AG04450 (cell line): ENCODE measurements around the gene FNBP1L. TPM values are rescaled to one million over a fixed set of nuclear protein-coding genes. Genes with fewer than 3 reads are reported as not detected.

Experiments
- CTCF ChIA-PET: fragments of 300-600, 350-600 bp; formaldehyde crosslinking; extraction: SDS; loops from one replicate; lab custom pipeline; 2022; ENCODE audit warnings: antibody characterized with exemption, inconsistent platforms; lab: Charles Lee
- POLR2A ChIA-PET: fragments of 350-600 bp; formaldehyde crosslinking; extraction: SDS; loops from one replicate; lab custom pipeline; 2021; ENCODE audit warnings: antibody characterized with exemption, inconsistent platforms; lab: Yijun Ruan, JAX
- DNase-seq: peaks from one replicate; pipeline ENCODE4 v3.0.0-alpha.2; 2011; ENCODE audit warnings: low read depth, low spot score
- H3K27ac ChIP-seq: one replicate; pipeline ENCODE4 v1.5.1; 2012; ENCODE audit warnings: low read depth, low read length, control low read depth
- H3K27me3 ChIP-seq: one replicate; pipeline ENCODE4 v1.6.0; 2012; ENCODE audit warnings: low read length; ENCODE audit not compliant: control insufficient read depth, insufficient read depth
- H3K4me3 ChIP-seq: 2 replicates; pipeline ENCODE4 v1.5.1; 2011; ENCODE audit warnings: mild to moderate bottlenecking, low read depth, low read length, control low read depth
- H3K9me3 ChIP-seq: 2 replicates; pipeline ENCODE4 v1.5.1; 2012; ENCODE audit warnings: low read length; ENCODE audit not compliant: control insufficient read depth, insufficient read depth
- CTCF ChIP-seq: IDR thresholded peaks from 2 replicates; pipeline ENCODE4 v1.5.1; 2011; ENCODE audit warnings: low read depth, low read length, control low read depth, inconsistent platforms
- polyA plus RNA-seq: library from polyadenylated mRNA; depleted of rRNA; stranded (reverse); fragments of >200 nt; gene quantifications from 2 replicates; pipeline ENCODE4 v1.2.3, GENCODE V29; 2011

Gene FNBP1L
- polyA plus RNA-seq, 1 experiment: 24.1 TPM

DNA sequence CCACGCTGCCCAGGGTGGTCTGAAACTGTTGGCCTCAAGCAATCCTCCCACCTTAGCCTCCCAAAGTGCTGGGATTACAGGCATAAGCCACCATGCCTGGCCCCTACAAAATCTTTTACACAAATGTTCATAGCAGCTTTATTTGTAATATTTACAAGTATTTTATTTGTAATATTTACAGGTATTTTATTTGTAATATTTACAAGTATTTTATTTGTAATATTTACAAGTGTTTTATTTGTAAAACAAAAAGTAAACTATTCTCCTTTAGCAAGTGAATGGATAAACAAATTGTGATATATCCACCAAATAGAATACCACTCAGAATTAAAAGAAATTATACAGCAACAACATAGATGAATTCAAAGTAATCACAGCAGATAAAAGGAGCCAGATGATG lies 11.4 kb upstream of the FNBP1L start:
- Histone ChIP-seq H3K27ac (no peak overlapping the region), H3K27me3 (peaks cover 22% of the 10 kb centered on the region), H3K4me3 (no peak overlapping the region), H3K9me3 (peaks cover 4% of the 10 kb centered on the region; the same call in 1 of the 2 replicates)
- POLR2A ChIA-PET: no interaction called here
- DNase-seq: no peak
- TF ChIP-seq CTCF: no peak
- CTCF ChIA-PET: interaction anchor here (0.9 to 2.4 kb wide), 6 partner anchors 17 to 415 kb away, joined by 3 to 13 read pairs (median 8); no protein-coding TSS in a partner anchor

DNA sequence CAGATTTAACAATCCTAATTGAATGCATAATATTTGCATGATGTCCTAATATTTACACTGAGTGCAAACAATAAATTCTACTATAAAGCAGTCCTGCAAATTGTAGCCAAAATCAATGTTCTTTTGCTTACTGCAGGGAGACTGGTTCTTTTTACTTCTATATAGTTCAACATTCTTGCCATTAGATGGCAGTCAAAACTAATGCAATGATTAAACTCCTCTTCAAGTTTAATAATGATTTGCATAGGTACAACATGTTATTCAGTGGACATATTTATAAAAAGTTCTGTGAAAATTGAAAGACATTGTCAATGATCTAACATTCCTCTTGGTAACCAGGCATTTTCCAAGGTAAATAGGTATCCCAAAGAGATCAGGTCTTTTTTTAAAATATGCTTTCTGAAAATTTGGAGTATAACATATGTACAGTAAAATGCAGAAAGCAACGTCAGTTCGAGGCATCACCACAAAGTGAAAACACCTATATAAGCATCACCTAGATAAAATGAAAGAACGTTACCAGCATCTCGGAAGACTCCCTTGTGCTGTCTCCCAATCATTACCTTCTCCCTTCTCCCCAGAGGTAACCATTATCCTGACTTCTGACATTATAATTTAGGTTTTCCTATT lies 9.8 kb upstream of the FNBP1L start:
- ChIA-PET CTCF (interaction anchor here (0.8 to 2.4 kb wide), 7 partner anchors 8 to 413 kb away, joined by 3 to 13 read pairs (median 4); no protein-coding TSS in a partner anchor), POLR2A (no interaction called here)
- Histone ChIP-seq H3K9me3 (peaks cover 4% of the 10 kb centered on the region; the same call in 1 of the 2 replicates), H3K27me3 (peaks cover 17% of the 10 kb centered on the region), H3K4me3 (no peak overlapping the region), H3K27ac (no peak overlapping the region)
- peak; percentile 62 for TF ChIP-seq CTCF
- DNase-seq: peak; percentile 20

DNA sequence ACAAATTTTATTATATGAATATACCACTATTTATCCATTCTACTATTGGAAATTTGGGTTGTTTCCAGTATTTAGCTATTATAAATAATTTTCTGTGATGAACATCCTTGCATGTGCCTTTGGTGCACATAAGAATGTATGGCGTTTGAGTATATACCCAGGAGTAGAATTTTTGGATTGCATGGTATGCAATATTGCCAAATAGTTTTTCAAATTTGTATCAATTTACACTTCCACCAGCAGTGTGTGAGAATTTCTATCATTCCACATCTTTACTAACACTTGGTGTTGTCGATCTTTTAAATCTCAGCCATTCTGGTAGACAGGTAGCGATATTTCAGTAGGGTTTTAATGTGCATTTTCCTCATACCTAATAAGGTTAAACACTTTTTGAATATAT lies 9.2 kb upstream of the FNBP1L start:
- Histone ChIP-seq H3K4me3 (no peak overlapping the region), H3K27me3 (peaks cover 14% of the 10 kb centered on the region), H3K9me3 (peaks cover under 1% of the 10 kb centered on the region; the same call in 1 of the 2 replicates), H3K27ac (no peak overlapping the region)
- CTCF ChIA-PET: interaction anchor here (1.0 to 1.9 kb wide), 3 partner anchors 134 to 413 kb away, joined by 3 to 5 read pairs (median 3); no protein-coding TSS in a partner anchor
- no peak for TF ChIP-seq CTCF
- DNase-seq: no peak
- POLR2A ChIA-PET: no interaction called here

DNA sequence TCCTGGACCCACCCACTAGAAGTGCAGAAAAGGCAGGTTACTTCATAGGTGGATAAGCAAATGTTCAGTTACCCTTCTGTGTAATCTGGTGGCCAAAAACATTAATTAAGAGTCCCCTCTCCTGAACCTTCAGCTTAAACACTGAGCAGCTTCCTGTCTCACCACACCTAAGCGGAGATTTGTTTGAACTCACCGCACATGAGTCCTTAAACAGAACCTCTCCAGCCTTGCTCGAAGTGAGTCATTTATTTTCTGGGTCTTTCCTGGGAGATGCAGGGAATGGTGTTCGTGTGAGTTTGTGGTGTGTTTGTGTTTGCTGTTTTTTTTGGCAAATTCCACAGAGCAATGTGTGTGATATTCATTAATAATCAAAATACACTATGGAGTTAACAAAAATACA lies 7.6 kb upstream of the FNBP1L start:
- DNase-seq: no peak
- Histone ChIP-seq H3K27ac (no peak overlapping the region), H3K4me3 (no peak overlapping the region), H3K27me3 (peaks cover 3% of the 10 kb centered on the region), H3K9me3 (no peaks in the 10 kb centered on the region)
- TF ChIP-seq CTCF: no peak
- ChIA-PET CTCF (interaction anchor here (0.6 to 1.3 kb wide), 3 partner anchors 12 to 37 kb away, joined by 3 to 4 read pairs (median 3); no protein-coding TSS in a partner anchor), POLR2A (no interaction called here)

DNA sequence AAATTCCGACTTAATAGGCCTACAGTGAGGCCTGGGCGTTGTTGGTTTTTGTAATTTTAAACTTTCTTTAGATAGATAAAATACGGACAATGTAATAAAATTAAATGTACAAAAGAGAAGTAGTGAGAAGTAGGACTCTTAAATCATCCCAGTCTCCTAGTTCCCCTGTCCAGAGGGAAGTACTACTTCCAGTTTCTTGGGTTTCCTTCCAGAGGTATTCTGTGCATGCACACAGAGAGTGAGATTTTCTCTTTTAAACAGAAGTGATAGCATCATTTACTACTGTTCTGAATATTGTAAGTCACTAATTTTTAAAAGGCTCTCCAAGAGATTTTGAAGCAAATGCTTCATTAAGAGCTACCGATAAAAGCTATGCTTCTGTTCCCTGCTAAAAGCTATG lies 7.2 kb upstream of the FNBP1L start:
- TF ChIP-seq CTCF: no peak
- Histone ChIP-seq H3K9me3 (no peaks in the 10 kb centered on the region), H3K27me3 (peaks cover 3% of the 10 kb centered on the region), H3K4me3 (no peak overlapping the region), H3K27ac (no peak overlapping the region)
- ChIA-PET POLR2A (no interaction called here), CTCF (interaction anchor here (0.6 to 1.3 kb wide), 2 partner anchors 12 to 189 kb away, joined by 3 read pairs; no protein-coding TSS in a partner anchor)
- no peak for DNase-seq
